ENCODE data around the gene VEGFB.

VEGFB gene

GRCh38 chr11:64284962-64285884 is 50.8 kb downstream of the VEGFB start, which contains the start of gene GPR137:
TSS of gene GPR137 (plus strand) at chr11:64285848. CDS start at chr11:64286525, 677 bp downstream.
- DNase-seq: peak; percentile 74 to 91

- no peak for DNase-seq
Observed at GRCh38 chr11:64285885-64286800, 51.8 kb downstream of the VEGFB start.

GRCh38 chr11:64286801-64287159 is 52.4 kb downstream of the VEGFB start:
- no peak for DNase-seq

GRCh38 chr11:64287676-64288352 is 53.4 kb downstream of the VEGFB start:
- DNase-seq: no peak

- DNase-seq: no peak
Observed at GRCh38 chr11:64288353-64288750, 54.0 kb downstream of the VEGFB start.

All from inflammatory macrophage treated with lipopolysaccharide for 1 hour (primary cell).